HEK293 (cell line): ENCODE measurements around the gene GNPTG.

Experiments
- ATF2 ChIP-seq: fragments of 450-650 bp; formaldehyde crosslinking; IDR thresholded peaks from 2 replicates; pipeline ENCODE4 v1.5.1; 2016; ENCODE audit warnings: missing biosample characterization, missing genetic modification characterization, low read depth
- EGR2 ChIP-seq: fragments of 450-650 bp; formaldehyde crosslinking; IDR thresholded peaks from 2 replicates; pipeline ENCODE4 v1.5.1; 2016; ENCODE audit warnings: low read depth, missing biosample characterization, missing genetic modification characterization
- FEZF1 ChIP-seq: fragments of 450-650 bp; formaldehyde crosslinking; IDR thresholded peaks from 2 replicates; pipeline ENCODE4 v1.5.1; 2016; ENCODE audit warnings: missing biosample characterization, missing genetic modification characterization
- GFI1B ChIP-seq: fragments of 450-650 bp; formaldehyde crosslinking; IDR thresholded peaks from 2 replicates; pipeline ENCODE4 v1.5.1; 2016; ENCODE audit warnings: missing biosample characterization, missing genetic modification characterization
- GLIS2 ChIP-seq: fragments of 450-650 bp; formaldehyde crosslinking; IDR thresholded peaks from 2 replicates; pipeline ENCODE4 v1.5.1; 2016; ENCODE audit warnings: missing biosample characterization, missing genetic modification characterization
- INSM2 ChIP-seq: fragments of 450-650 bp; formaldehyde crosslinking; IDR thresholded peaks from 2 replicates; pipeline ENCODE4 v1.5.1; 2016; ENCODE audit warnings: missing biosample characterization, missing genetic modification characterization
- PRDM1 ChIP-seq: fragments of 450-650 bp; formaldehyde crosslinking; IDR thresholded peaks from 2 replicates; pipeline ENCODE4; 2016; ENCODE audit warnings: missing biosample characterization, missing genetic modification characterization
- PRDM4 ChIP-seq: fragments of 450-650 bp; formaldehyde crosslinking; IDR thresholded peaks from 2 replicates; pipeline ENCODE4 v1.5.1; 2017; ENCODE audit warnings: missing biosample characterization, missing genetic modification characterization
- SP2 ChIP-seq: fragments of 450-650 bp; formaldehyde crosslinking; IDR thresholded peaks from 2 replicates; pipeline ENCODE4 v1.5.1; 2016; ENCODE audit warnings: missing biosample characterization, missing genetic modification characterization
- SP3 ChIP-seq: fragments of 450-650 bp; formaldehyde crosslinking; IDR thresholded peaks from 2 replicates; pipeline ENCODE4 v1.5.1; 2016; ENCODE audit warnings: missing biosample characterization, missing genetic modification characterization
- TSHZ1 ChIP-seq: fragments of 450-650 bp; formaldehyde crosslinking; IDR thresholded peaks from 2 replicates; pipeline ENCODE4 v1.5.1; 2016; ENCODE audit warnings: missing biosample characterization, missing genetic modification characterization, borderline replicate concordance
- ZNF121 ChIP-seq: fragments of 450-650 bp; formaldehyde crosslinking; IDR thresholded peaks from 2 replicates; pipeline ENCODE4 v1.5.1; 2016; ENCODE audit warnings: missing biosample characterization, missing genetic modification characterization
- ZNF169 ChIP-seq: fragments of 450-650 bp; formaldehyde crosslinking; IDR thresholded peaks from 2 replicates; pipeline ENCODE4 v1.5.1; 2016; ENCODE audit warnings: missing biosample characterization, missing genetic modification characterization
- ZNF221 ChIP-seq: fragments of 450-650 bp; formaldehyde crosslinking; IDR thresholded peaks from 2 replicates; pipeline ENCODE4 v1.5.1; 2017; ENCODE audit warnings: missing biosample characterization, missing genetic modification characterization, borderline replicate concordance
- ZNF23 ChIP-seq: fragments of 450-650 bp; formaldehyde crosslinking; IDR thresholded peaks from 2 replicates; pipeline ENCODE4 v1.5.1; 2016; ENCODE audit warnings: missing biosample characterization, missing genetic modification characterization, borderline replicate concordance
- ZNF248 ChIP-seq: fragments of 450-650 bp; formaldehyde crosslinking; IDR thresholded peaks from 2 replicates; pipeline ENCODE4 v1.5.1; 2017; ENCODE audit warnings: missing biosample characterization, missing genetic modification characterization
- ZNF280C ChIP-seq: fragments of 450-650 bp; formaldehyde crosslinking; IDR thresholded peaks from 2 replicates; pipeline ENCODE4 v1.5.1; 2016; ENCODE audit warnings: missing biosample characterization, missing genetic modification characterization
- ZNF341 ChIP-seq: fragments of 450-650 bp; formaldehyde crosslinking; IDR thresholded peaks from 2 replicates; pipeline ENCODE4; 2016; ENCODE audit warnings: low read depth, missing biosample characterization, missing genetic modification characterization
- ZNF354C ChIP-seq: fragments of 450-650 bp; formaldehyde crosslinking; IDR thresholded peaks from 2 replicates; pipeline ENCODE4 v1.5.1; 2016; ENCODE audit warnings: missing biosample characterization, missing genetic modification characterization, low read depth, borderline replicate concordance
- ZNF529 ChIP-seq: fragments of 450-650 bp; formaldehyde crosslinking; IDR thresholded peaks from 2 replicates; pipeline ENCODE4 v1.5.1; 2017; ENCODE audit warnings: missing genetic modification characterization, missing biosample characterization; ENCODE audit not compliant: insufficient replicate concordance
- ZNF548 ChIP-seq: fragments of 450-650 bp; formaldehyde crosslinking; IDR thresholded peaks from 2 replicates; pipeline ENCODE4 v1.5.1; 2016; ENCODE audit warnings: missing biosample characterization, missing genetic modification characterization
- ZNF560 ChIP-seq: fragments of 450-650 bp; formaldehyde crosslinking; IDR thresholded peaks from 2 replicates; pipeline ENCODE4 v1.5.1; 2017; ENCODE audit warnings: missing biosample characterization, missing genetic modification characterization, borderline replicate concordance
- ZNF654 ChIP-seq: fragments of 450-650 bp; formaldehyde crosslinking; IDR thresholded peaks from 2 replicates; pipeline ENCODE4 v1.5.1; 2016; ENCODE audit warnings: low read depth, missing biosample characterization, missing genetic modification characterization
- ZNF692 ChIP-seq: fragments of 450-650 bp; formaldehyde crosslinking; IDR thresholded peaks from 2 replicates; pipeline ENCODE4 v1.5.1; 2016; ENCODE audit warnings: missing biosample characterization, missing genetic modification characterization
- ZNF768 ChIP-seq: fragments of 450-650 bp; formaldehyde crosslinking; IDR thresholded peaks from 2 replicates; pipeline ENCODE4 v1.5.1; 2018; ENCODE audit warnings: missing biosample characterization, mild to moderate bottlenecking, missing genetic modification characterization
- ZNF785 ChIP-seq: fragments of 450-650 bp; formaldehyde crosslinking; IDR thresholded peaks from 2 replicates; pipeline ENCODE4 v1.5.1; 2016; ENCODE audit warnings: missing biosample characterization, missing genetic modification characterization

GNPTG gene

GRCh38 chr16:1308977-1309885 is 42.5 kb upstream of the GNPTG start, which contains the start of gene UBE2I (continued):
- TF ChIP-seq PRDM1 (tag by site-specific recombination) (no peak), TSHZ1 (tag by site-specific recombination) (no peak), ZNF354C (tag by site-specific recombination) (no peak), EGR2 (tag by site-specific recombination) (no peak), ZNF654 (no peak; the same call in 1 of the 2 replicates), ZNF23 (tag by site-specific recombination) (no peak), ZNF768 (tag by site-specific recombination) (no peak), ZNF529 (tag by site-specific recombination) (no peak), ZNF560 (tag by site-specific recombination) (no peak), SP3 (tag by site-specific recombination) (peak; percentile 94), ZNF221 (no peak), ZNF341 (tag by site-specific recombination) (peak; percentile 12; the same call in 1 of the 2 replicates), PRDM4 (tag by site-specific recombination) (peak; percentile 64; the same call in 1 of the 2 replicates), SP2 (peak; percentile 92), ZNF548 (tag by site-specific recombination) (no peak), FEZF1 (tag by site-specific recombination) (peak; percentile 53), ZNF280C (tag by site-specific recombination) (no peak), ATF2 (tag by site-specific recombination) (peak; percentile 37), ZNF121 (tag by site-specific recombination) (peak; percentile 67; the same call in 1 of the 2 replicates), GFI1B (tag by site-specific recombination) (no peak), ZNF692 (tag by site-specific recombination) (peak; percentile 93), ZNF248 (tag by site-specific recombination) (no peak), ZNF169 (tag by site-specific recombination) (no peak), GLIS2 (tag by site-specific recombination) (peak; percentile 4; the same call in 1 of the 2 replicates), ZNF785 (tag by site-specific recombination) (peak; percentile 41; the same call in 1 of the 2 replicates), INSM2 (tag by site-specific recombination) (peak; percentile 92)
